Measurements from ENCODE around the gene FUS.
"Not testable (repeated sequence)": the region's sequence is repeated elsewhere in the genome, so short reads cannot be mapped to it uniquely, and the experiment has no call there.

Gene FUS

DNA sequence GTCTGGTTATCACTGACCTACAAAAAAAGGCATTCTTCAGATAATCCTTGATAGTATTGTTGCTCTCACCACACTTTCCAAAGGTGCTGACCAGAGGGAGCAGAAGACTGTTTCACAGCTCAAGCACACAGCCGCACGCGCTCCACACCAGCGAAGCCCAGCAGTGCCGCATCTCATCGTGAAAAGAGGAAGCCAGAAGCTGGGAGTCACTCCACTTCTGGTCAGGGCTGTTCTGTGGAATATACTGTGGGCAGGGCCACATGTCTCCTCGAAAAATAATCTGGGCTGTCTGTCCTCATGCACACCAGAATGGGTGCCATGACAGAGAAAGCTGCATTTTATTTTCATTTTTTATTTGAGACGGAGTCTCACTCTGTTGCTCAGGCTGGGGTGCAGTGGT is 22.8 kb upstream of the FUS start:
- TF ChIP-seq, protein P1, sequence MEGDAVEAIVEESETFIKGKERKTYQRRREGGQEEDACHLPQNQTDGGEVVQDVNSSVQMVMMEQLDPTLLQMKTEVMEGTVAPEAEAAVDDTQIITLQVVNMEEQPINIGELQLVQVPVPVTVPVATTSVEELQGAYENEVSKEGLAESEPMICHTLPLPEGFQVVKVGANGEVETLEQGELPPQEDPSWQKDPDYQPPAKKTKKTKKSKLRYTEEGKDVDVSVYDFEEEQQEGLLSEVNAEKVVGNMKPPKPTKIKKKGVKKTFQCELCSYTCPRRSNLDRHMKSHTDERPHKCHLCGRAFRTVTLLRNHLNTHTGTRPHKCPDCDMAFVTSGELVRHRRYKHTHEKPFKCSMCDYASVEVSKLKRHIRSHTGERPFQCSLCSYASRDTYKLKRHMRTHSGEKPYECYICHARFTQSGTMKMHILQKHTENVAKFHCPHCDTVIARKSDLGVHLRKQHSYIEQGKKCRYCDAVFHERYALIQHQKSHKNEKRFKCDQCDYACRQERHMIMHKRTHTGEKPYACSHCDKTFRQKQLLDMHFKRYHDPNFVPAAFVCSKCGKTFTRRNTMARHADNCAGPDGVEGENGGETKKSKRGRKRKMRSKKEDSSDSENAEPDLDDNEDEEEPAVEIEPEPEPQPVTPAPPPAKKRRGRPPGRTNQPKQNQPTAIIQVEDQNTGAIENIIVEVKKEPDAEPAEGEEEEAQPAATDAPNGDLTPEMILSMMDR (IDR thresholded peaks at IDR 0.05; ENCODE audit: insufficient read depth, missing control alignments) = no peak
- FAIRE-seq (no peak), DNase-seq (ENCODE audit: insufficient read length, low spot score) (no peak)

DNA sequence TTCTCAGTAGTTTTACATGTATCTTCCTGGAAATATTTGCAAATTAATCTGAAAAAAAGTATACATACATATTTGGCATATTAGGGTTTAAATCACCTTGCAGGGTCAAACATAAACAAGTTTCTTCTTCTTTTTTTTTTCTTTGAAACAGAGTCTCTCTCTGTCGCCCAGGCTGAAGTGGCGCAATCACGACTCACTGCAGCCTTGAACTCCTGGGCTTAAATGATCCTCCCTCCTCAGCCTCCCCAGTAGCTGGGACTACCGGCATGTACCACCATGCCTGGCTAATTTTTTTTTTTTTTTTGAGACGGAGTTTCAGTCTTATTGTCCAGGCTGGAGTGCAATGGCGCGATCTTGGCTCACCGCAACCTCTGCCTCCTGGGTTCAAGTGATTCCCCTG is 12.6 kb upstream of the FUS start:
- TF ChIP-seq, protein P1 (IDR thresholded peaks at IDR 0.05; ENCODE audit: insufficient read depth, missing control alignments) = no peak

DNA sequence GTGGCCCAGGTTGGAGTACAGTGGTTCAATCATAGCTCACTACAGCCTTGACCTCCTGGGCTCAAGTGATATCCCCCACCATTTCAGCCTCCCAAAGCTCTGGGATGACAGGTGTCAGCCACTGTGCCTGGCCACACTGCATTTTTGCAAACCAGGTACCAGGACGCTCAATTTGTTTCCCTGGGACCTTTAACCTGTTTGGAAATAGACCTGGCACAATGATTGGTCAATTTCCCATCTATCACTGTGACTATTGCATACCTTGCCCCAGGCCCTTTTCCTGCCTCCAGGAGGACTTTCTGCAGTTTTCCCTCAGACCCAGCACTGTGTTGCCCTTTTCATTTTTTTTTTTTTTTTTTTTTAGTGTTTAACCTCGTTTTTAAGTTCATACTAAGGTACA is 11.1 kb upstream of the FUS start:
- FAIRE-seq (no peak), DNase-seq (ENCODE audit: insufficient read length, low spot score) (no peak)
- TF ChIP-seq, protein P1 (IDR thresholded peaks at IDR 0.05; ENCODE audit: insufficient read depth, missing control alignments) = no peak

More for the DNA sequence above, 12.6 kb upstream of the FUS start:
- FAIRE-seq (no peak), DNase-seq (ENCODE audit: insufficient read length, low spot score) (no peak)

DNA sequence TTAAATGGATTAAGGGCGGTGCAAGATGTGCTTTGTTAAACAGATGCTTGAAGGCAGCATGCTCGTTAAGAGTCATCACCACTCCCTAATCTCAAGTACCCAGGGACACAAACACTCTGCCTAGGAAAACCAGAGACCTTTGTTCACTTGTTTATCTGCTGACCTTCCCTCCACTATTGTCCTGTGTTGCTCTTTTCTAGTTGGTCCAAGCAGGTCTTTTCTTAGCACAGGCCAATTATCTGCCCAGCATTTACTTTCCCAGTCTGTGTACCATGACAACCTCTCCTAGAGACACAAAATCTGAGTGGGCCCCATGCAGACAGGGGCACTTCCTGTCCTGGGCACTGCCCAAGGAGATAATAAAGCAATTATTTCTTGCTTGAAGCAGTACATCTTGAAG is 9.9 kb upstream of the FUS start:
- not testable (repeated sequence) for DNase-seq (ENCODE audit: insufficient read length, low spot score)

DNA sequence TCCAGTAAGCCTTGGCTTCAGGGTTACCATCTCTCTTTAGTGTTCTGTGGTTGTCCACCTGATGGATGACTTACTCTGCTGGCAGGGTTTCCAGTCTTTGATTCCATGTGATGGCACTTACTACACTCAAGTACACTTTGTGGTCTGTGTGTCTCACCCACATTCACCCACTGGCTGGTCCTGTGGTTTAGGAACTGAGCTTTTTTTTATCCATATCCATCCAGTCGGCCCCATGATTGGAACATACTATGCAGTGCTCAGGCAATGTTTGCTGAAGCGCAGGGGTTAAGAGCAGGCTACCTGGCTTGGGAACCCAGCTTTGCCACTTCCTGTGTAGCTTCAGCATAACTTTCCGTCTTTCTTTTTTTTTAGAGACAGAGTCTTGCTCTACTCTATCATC is 2.8 kb upstream of the FUS start:
- no peak for DNase-seq (ENCODE audit: insufficient read length, low spot score)

More for the DNA sequence above, 9.9 kb upstream of the FUS start:
- FAIRE-seq = not testable (repeated sequence)

DNA sequence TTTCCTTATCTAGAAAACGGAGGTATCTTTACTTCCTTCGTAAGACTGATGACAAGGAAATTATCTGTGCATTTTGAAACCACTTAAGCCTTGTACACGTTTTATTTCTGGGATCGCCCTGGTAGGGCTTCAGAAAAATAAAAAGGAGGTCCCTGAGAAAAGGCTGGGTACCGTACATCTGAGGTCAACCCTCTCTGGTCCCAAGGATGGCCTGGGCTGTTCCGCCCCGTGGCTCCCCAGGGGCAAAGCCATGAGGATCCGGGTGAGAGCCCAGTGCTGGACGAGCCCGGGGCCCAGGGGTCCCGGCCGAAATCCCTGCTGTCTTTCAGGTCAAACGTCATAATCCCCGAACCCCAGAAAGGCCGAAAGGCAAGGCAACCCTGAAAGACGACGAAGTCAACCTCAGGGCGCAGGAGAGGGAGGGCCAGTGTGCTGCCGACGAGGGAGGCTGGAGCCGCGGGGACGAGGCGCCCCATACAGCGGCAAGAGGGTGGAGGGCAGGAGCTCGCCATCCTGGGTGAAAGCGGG is 656 bp upstream of the FUS start:
- TF ChIP-seq, protein P1 (IDR thresholded peaks at IDR 0.05; ENCODE audit: insufficient read depth, missing control alignments) = no peak
- FAIRE-seq (no peak), DNase-seq (ENCODE audit: insufficient read length, low spot score) (no peak)

More for the DNA sequence above, 2.8 kb upstream of the FUS start:
- TF ChIP-seq, protein P1 (IDR thresholded peaks at IDR 0.05; ENCODE audit: insufficient read depth, missing control alignments) = no peak
- FAIRE-seq = no peak

DNA sequence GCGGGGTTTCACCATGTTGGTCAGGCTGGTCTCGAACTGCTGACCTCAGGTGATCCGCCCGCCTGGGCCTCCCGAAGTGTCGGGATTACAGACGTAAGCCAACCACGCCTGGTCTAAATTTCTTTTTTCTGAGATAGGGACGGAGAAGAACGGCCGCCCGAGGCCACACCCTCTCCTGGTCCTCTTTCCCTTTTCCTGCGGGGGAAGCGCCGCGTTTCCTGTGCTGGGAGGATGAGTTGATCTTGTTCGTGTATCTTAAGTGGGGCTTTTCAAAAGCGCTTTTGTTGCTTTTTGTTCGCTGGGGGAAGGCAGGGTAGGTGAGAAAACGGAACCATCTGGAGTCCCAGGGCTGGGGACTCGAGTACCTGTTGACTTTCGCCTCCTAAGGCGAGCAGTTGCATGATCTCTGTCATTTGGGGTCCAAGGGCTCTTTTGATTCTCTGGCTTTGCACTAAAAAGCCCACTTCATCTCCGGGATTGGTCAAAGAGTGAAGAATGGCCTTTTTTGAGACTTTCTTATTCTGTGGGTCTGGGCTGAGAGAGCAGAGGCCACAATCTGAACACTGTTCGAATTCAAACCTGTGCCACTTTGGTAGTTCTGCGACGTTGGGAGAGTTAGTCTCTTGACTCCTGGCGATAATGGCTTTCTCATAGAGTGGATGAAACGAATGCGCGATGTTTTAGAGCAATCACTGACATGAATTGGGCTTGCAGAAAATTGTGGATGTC is 1.3 kb downstream of the FUS start:
- DNase-seq (ENCODE audit: insufficient read length, low spot score) (no peak), FAIRE-seq (no peak)
- TF ChIP-seq, protein P1 (IDR thresholded peaks at IDR 0.05; ENCODE audit: insufficient read depth, missing control alignments) = no peak

All from D721Med (cell line).